ENCODE measurements around the gene IQSEC1.

DNA sequence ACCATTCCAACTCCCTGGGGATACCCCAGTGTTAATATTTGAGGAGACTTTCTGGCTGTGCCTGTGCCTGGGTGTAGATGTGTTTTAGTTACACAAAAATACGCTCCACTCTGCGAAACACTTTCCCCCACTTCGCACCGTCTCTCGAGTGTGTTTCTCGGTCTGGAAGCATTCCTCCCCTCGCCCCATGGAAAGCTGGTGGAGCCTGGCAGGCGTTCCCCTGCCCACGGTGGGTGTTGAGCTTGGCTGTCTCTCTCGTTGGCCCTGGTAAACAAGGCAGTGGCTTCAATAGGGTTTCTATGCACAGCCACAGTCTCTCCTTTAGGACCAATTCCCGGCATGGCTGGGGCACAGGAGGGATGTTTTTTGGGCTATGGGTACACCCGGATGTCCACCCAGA lies 19.3 kb downstream of the IQSEC1 start:
- TF ChIP-seq, protein P1, sequence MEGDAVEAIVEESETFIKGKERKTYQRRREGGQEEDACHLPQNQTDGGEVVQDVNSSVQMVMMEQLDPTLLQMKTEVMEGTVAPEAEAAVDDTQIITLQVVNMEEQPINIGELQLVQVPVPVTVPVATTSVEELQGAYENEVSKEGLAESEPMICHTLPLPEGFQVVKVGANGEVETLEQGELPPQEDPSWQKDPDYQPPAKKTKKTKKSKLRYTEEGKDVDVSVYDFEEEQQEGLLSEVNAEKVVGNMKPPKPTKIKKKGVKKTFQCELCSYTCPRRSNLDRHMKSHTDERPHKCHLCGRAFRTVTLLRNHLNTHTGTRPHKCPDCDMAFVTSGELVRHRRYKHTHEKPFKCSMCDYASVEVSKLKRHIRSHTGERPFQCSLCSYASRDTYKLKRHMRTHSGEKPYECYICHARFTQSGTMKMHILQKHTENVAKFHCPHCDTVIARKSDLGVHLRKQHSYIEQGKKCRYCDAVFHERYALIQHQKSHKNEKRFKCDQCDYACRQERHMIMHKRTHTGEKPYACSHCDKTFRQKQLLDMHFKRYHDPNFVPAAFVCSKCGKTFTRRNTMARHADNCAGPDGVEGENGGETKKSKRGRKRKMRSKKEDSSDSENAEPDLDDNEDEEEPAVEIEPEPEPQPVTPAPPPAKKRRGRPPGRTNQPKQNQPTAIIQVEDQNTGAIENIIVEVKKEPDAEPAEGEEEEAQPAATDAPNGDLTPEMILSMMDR (IDR thresholded peaks at IDR 0.05 in 2 of 3, conservative IDR thresholded peaks at IDR 0.05 in 1 of 3; ENCODE audit: control insufficient read depth in 2 of 3, extremely low read depth in 1 of 3, insufficient read depth in 1 of 3, low read depth in 3 of 3, low read length in 3 of 3) = no peak
- no peak for TF ChIP-seq POLR2AphosphoS2 (IDR thresholded peaks at IDR 0.05; ENCODE audit: low read depth, low read length)

Data from GM12878 (cell line).